ENCODE results near the gene TFPI2. TPM values are rescaled to one million over a fixed set of nuclear protein-coding genes. Genes with fewer than 3 reads are reported as not detected.
"Not testable (repeated sequence)": the region's sequence is repeated elsewhere in the genome, so short reads cannot be mapped to it uniquely, and the experiment has no call there.

Gene TFPI2
- total RNA-seq, 1 donor from 2014 or later, result 3.2 TPM

DNA sequence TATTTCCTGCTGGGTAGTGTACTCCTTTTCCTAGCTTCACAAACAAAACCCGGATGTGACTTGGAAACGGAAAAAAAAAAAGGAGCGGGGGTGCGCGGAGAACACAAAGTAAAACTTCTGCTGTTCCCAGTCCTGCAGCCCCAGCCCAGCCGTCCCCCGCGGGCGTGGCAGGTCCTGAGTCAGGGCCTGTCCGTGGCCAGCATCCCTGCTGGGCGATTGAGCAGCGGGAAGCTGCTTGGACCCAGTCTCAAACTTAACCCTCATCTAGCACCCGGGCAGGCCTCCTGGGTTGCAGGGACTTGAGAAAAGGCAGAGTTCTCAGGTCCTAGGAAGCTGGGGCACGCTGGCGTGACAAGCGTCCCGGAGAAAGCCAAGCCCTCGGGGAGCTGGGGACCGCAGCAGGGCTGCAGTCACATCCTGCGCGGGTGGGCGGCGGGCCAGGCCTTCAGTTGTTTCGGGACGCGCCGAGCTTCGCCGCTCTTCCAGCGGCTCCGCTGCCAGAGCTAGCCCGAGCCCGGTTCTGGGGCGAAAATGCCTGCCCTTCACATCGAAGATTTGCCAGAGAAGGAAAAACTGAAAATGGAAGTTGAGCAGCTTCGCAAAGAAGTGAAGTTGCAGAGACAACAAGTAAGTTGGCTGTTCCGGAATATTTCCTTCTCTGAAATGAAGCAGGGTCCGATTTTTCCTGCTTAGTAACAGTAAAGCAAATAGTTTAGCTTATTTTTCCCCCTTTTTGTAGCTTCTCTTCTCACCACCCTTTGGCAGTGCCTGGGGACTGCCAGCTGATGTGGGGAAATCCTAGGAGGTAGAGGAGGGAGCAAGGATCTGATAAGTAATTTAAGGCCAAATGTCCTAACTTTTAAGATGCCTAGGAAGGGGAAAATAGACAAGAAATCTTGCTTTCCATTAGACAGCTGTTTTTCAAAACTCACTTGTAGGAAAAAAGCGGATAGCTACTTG lies 31.3 kb upstream of the TFPI2 start, which contains the start of gene GNG11:
GNG11 (plus strand) TSS at position 129 of the 960 bp plus-strand sequence; CDS start at position 532, 403 bp downstream.
- H3K36me3 Mint-ChIP-seq (ENCODE audit: unreplicated experiment), result no peaks in the 10 kb centered on the region
- H3K4me1 Mint-ChIP-seq (ENCODE audit: low read depth, unreplicated experiment), result peaks cover 3% of the 10 kb centered on the region
- no peaks in the 10 kb centered on the region for H3K27me3 Mint-ChIP-seq (ENCODE audit: unreplicated experiment)
- H3K27ac Mint-ChIP-seq (ENCODE audit: unreplicated experiment), result no peak within 1 kb of the TSS
- DNase-seq, result peak; percentile 71
- H3K4me3 Mint-ChIP-seq (ENCODE audit: unreplicated experiment), result peak within 1 kb of the TSS; percentile 71
- TF ChIP-seq, protein P1, sequence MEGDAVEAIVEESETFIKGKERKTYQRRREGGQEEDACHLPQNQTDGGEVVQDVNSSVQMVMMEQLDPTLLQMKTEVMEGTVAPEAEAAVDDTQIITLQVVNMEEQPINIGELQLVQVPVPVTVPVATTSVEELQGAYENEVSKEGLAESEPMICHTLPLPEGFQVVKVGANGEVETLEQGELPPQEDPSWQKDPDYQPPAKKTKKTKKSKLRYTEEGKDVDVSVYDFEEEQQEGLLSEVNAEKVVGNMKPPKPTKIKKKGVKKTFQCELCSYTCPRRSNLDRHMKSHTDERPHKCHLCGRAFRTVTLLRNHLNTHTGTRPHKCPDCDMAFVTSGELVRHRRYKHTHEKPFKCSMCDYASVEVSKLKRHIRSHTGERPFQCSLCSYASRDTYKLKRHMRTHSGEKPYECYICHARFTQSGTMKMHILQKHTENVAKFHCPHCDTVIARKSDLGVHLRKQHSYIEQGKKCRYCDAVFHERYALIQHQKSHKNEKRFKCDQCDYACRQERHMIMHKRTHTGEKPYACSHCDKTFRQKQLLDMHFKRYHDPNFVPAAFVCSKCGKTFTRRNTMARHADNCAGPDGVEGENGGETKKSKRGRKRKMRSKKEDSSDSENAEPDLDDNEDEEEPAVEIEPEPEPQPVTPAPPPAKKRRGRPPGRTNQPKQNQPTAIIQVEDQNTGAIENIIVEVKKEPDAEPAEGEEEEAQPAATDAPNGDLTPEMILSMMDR (IDR thresholded peaks at IDR 0.05; ENCODE audit: partially characterized antibody, unreplicated experiment), result no peak
- H3K9me3 Mint-ChIP-seq (ENCODE audit: unreplicated experiment), result no peaks in the 10 kb centered on the region

DNA sequence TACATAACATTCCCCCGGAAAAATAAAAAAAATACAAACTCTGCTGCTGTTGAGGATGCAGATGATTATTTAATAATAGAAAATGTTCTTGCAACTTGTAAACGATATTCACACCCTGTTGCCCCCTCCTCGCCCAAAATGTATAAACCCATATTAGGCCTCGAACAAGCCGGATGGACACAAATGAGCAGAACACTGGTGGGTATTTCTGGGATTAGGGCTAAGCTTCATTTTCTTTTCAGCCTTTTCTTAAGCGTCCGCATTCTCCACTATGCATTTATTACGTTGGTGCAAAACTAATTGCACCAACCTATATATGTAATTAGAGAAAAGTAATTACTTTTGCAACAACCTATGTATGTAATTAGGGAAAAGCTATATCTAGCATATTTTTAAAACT lies 30.6 kb upstream of the TFPI2 start:
- Mint-ChIP-seq H3K4me3 (ENCODE audit: unreplicated experiment) (peak overlapping the region; percentile 71), H3K27me3 (ENCODE audit: unreplicated experiment) (no peaks in the 10 kb centered on the region), H3K4me1 (ENCODE audit: low read depth, unreplicated experiment) (peaks cover 3% of the 10 kb centered on the region), H3K9me3 (ENCODE audit: unreplicated experiment) (no peaks in the 10 kb centered on the region), H3K36me3 (ENCODE audit: unreplicated experiment) (no peaks in the 10 kb centered on the region), H3K27ac (ENCODE audit: unreplicated experiment) (no peak overlapping the region)
- no peak for DNase-seq
- TF ChIP-seq, protein P1 (IDR thresholded peaks at IDR 0.05; ENCODE audit: partially characterized antibody, unreplicated experiment), result no peak

DNA sequence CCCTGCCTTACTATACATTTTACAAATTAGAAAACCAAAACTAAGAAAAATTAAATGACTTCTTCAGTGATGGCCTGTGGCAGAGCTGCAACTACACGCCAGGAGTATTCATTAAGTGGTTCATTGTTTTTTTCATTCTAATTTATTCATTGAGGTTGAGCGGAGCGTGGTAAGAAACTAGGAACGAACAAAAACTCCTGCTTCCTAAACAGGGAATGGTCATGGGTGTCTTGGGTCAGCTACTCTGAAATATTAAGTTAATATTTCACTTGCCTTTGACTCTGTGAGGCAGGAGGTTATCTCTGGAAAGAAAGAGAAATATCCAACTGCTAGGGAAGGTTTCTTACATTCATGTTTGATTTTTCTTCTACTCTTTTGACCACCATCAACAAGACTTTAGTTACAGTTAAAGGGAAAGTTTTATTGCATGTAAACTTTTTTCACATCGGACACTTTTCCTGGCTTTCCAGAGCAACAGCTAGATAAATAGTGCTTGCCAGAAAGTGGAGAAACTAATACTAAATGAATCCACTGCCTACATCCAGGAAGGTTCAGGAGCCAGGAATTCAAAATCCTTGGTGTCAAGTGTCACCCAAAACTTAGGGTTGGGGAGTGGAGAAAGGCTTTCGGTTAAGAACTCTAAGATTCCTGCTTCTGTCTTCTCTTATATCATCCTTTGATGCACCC lies 30.1 kb upstream of the TFPI2 start:
- H3K4me1 Mint-ChIP-seq (ENCODE audit: low read depth, unreplicated experiment), result peaks cover 3% of the 10 kb centered on the region
- H3K27ac Mint-ChIP-seq (ENCODE audit: unreplicated experiment), result no peak overlapping the region
- no peaks in the 10 kb centered on the region for H3K36me3 Mint-ChIP-seq (ENCODE audit: unreplicated experiment)
- no peaks in the 10 kb centered on the region for H3K9me3 Mint-ChIP-seq (ENCODE audit: unreplicated experiment)
- H3K27me3 Mint-ChIP-seq (ENCODE audit: unreplicated experiment), result no peaks in the 10 kb centered on the region
- no peak for DNase-seq
- TF ChIP-seq, protein P1 (IDR thresholded peaks at IDR 0.05; ENCODE audit: partially characterized antibody, unreplicated experiment), result no peak
- H3K4me3 Mint-ChIP-seq (ENCODE audit: unreplicated experiment), result peak overlapping the region; percentile 28

DNA sequence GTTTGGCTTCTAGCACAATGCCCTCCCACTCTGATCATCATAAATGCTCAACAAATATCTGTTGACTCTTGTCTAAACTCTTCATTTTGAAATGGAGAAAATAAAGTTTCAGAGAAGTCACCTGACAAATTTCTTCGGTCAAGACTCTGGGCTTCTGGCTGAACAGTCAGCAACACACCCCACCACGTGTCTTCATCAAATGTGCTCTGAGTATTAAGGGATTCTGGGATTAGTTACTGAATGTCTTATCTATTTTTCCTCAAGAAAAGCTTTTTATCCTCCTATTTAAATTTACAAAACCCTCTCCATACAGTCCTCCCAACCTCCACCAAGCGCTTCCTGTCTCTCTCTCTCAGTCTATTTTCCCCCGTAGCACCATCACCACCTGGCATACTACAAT lies 25.8 kb upstream of the TFPI2 start:
- H3K4me3 Mint-ChIP-seq (ENCODE audit: unreplicated experiment); DNase-seq; H3K9me3 Mint-ChIP-seq (ENCODE audit: unreplicated experiment); H3K36me3 Mint-ChIP-seq (ENCODE audit: unreplicated experiment); H3K27me3 Mint-ChIP-seq (ENCODE audit: unreplicated experiment); H3K27ac Mint-ChIP-seq (ENCODE audit: unreplicated experiment); H3K4me1 Mint-ChIP-seq (ENCODE audit: low read depth, unreplicated experiment): not testable (repeated sequence)

DNA sequence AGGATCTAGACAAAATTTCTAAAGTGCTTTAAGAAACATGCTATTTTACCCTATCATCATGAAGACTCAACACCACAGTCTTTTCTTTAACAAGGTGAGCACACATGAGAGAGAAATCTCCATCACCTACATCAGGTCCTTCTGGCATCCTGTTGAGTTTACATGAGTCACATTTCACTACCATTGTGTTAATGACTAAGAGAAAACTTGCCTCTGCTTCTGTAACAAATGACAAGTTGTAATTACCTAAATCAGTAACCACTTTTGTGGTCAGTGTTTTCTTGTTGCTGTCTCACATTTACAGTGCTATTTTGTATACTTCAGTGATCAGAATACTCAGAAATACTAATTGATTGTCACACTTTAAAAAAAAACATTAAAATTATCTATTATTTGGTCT lies 25.3 kb upstream of the TFPI2 start:
- H3K27ac Mint-ChIP-seq (ENCODE audit: unreplicated experiment); H3K4me1 Mint-ChIP-seq (ENCODE audit: low read depth, unreplicated experiment); H3K9me3 Mint-ChIP-seq (ENCODE audit: unreplicated experiment); H3K27me3 Mint-ChIP-seq (ENCODE audit: unreplicated experiment); DNase-seq; H3K36me3 Mint-ChIP-seq (ENCODE audit: unreplicated experiment); H3K4me3 Mint-ChIP-seq (ENCODE audit: unreplicated experiment): not testable (repeated sequence)

DNA sequence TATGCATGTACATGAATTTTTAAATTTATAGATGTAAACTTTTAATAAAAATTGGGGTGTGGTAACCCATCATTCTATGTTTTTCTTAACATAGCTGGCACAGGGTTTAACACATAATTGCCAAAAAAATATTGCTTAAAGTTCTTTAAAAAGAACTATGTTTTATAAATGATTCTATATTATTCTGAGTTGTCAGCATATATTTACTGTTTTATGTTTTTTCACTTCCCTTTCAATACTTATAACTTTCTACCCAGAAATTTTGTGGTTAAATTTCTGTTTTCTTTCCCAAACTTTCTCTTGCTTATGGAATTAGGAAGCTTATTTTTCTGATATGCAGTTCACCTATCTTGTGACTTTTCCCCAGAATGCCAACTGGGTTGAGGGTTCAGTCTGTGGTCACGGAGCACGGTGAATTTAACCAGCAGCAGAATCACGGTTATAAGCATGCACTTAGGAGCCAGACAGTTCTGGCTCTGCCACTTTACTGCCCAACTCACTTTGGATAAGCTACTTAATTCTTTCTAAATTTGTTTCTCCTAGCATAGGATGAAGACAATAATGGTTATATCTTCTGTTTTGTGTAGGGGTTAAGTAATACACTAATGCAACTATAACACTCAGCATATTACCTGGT lies 24.8 kb upstream of the TFPI2 start:
- not testable (repeated sequence) for H3K36me3 Mint-ChIP-seq (ENCODE audit: unreplicated experiment); H3K27ac Mint-ChIP-seq (ENCODE audit: unreplicated experiment); H3K4me3 Mint-ChIP-seq (ENCODE audit: unreplicated experiment); H3K4me1 Mint-ChIP-seq (ENCODE audit: low read depth, unreplicated experiment); DNase-seq; H3K27me3 Mint-ChIP-seq (ENCODE audit: unreplicated experiment); H3K9me3 Mint-ChIP-seq (ENCODE audit: unreplicated experiment)

Measured in glutamatergic neuron (in vitro differentiated cells).